ENCODE results near the gene ARID1B. TPM values are rescaled to one million over a fixed set of nuclear protein-coding genes. Genes with fewer than 3 reads are reported as not detected.

Gene ARID1B
- total RNA-seq, 1 donor from 2014 or later, result 87.4 TPM

GRCh38 chr6:157069585-157069984 lies 292.4 kb downstream of the ARID1B start:
- no peak for DNase-seq (ENCODE audit: low spot score)

- no peak for DNase-seq (ENCODE audit: low spot score)
These were observed 293.4 kb downstream of the ARID1B start for GRCh38 chr6:157070403-157071107.

GRCh38 chr6:157072128-157072527 lies 294.9 kb downstream of the ARID1B start:
- no peak for DNase-seq (ENCODE audit: low spot score)

GRCh38 chr6:157073596-157073995 lies 296.4 kb downstream of the ARID1B start:
- no peak for DNase-seq (ENCODE audit: low spot score)

- no peak for DNase-seq (ENCODE audit: low spot score)
These were observed 297.8 kb downstream of the ARID1B start for GRCh38 chr6:157074969-157075368.

- no peak for DNase-seq (ENCODE audit: low spot score)
These were observed 298.6 kb downstream of the ARID1B start for GRCh38 chr6:157075549-157076450.

GRCh38 chr6:157076451-157076822 lies 299.3 kb downstream of the ARID1B start:
- DNase-seq (ENCODE audit: low spot score), result no peak

- no peak for DNase-seq (ENCODE audit: low spot score)
These were observed 300.1 kb downstream of the ARID1B start for GRCh38 chr6:157077251-157077650.

- DNase-seq (ENCODE audit: low spot score), result no peak
These were observed 301.1 kb downstream of the ARID1B start for GRCh38 chr6:157078326-157078725.

- no peak for DNase-seq (ENCODE audit: low spot score)
These were observed 302.1 kb downstream of the ARID1B start for GRCh38 chr6:157079277-157079676.

GRCh38 chr6:157079771-157080170 lies 302.6 kb downstream of the ARID1B start:
- no peak for DNase-seq (ENCODE audit: low spot score)

- DNase-seq (ENCODE audit: low spot score), result no peak
These were observed 303.8 kb downstream of the ARID1B start for GRCh38 chr6:157080986-157081391.

- DNase-seq (ENCODE audit: low spot score), result no peak
These were observed 306.2 kb downstream of the ARID1B start for GRCh38 chr6:157083343-157083742.

GRCh38 chr6:157086632-157087031 lies 309.5 kb downstream of the ARID1B start:
- no peak for DNase-seq (ENCODE audit: low spot score)

GRCh38 chr6:157087974-157088373 lies 310.8 kb downstream of the ARID1B start:
- DNase-seq (ENCODE audit: low spot score), result no peak

GRCh38 chr6:157088841-157089240 lies 311.7 kb downstream of the ARID1B start:
- DNase-seq (ENCODE audit: low spot score), result no peak

GRCh38 chr6:157089258-157089657 lies 312.1 kb downstream of the ARID1B start:
- DNase-seq (ENCODE audit: low spot score), result no peak

GRCh38 chr6:157089851-157090250 lies 312.7 kb downstream of the ARID1B start:
- no peak for DNase-seq (ENCODE audit: low spot score)

- DNase-seq (ENCODE audit: low spot score), result no peak
These were observed 313.6 kb downstream of the ARID1B start for GRCh38 chr6:157090736-157091135.

GRCh38 chr6:157091243-157091642 lies 314.1 kb downstream of the ARID1B start:
- DNase-seq (ENCODE audit: low spot score), result no peak

GRCh38 chr6:157091856-157092460 lies 314.8 kb downstream of the ARID1B start:
- no peak for DNase-seq (ENCODE audit: low spot score)

- DNase-seq (ENCODE audit: low spot score), result no peak
These were observed 315.6 kb downstream of the ARID1B start for GRCh38 chr6:157092736-157093135.

Measured in mesenteric fat pad (tissue), 1 donor.